HepG2 (cell line): ENCODE data around the gene PRR15L. TPM values are rescaled to one million over a fixed set of nuclear protein-coding genes. Genes with fewer than 3 reads are reported as not detected.

Experiments
- DR1 ChIP-seq: sonication (generic); formaldehyde crosslinking; IDR thresholded peaks from 2 replicates; pipeline ENCODE4 v1.8.0; 2021; ENCODE audit warnings: mild to moderate bottlenecking, missing genetic modification reagents, inconsistent platforms
- ELF4 ChIP-seq: sonication (generic); formaldehyde crosslinking; IDR thresholded peaks from 2 replicates; pipeline ENCODE4 v1.5.0; 2020; ENCODE audit warnings: missing genetic modification reagents, mild to moderate bottlenecking, moderate library complexity, borderline replicate concordance
- FLYWCH1 ChIP-seq: sonication (generic); formaldehyde crosslinking; IDR thresholded peaks from 2 replicates; pipeline ENCODE4 v1.8.1; 2023; ENCODE audit warnings: mild to moderate bottlenecking, missing genetic modification reagents
- FOSL2 ChIP-seq: sonication (generic); formaldehyde crosslinking; IDR thresholded peaks from 2 replicates; pipeline ENCODE4 v1.4.0; 2020; ENCODE audit warnings: missing genetic modification reagents
- HNRNPL ChIP-seq: fragments of 200-400 bp; formaldehyde crosslinking; IDR thresholded peaks from 2 replicates; pipeline ENCODE4 v1.6.1; 2017; ENCODE audit warnings: mild to moderate bottlenecking, low read depth, low read length
- HOXA5 ChIP-seq: sonication (generic); formaldehyde crosslinking; IDR thresholded peaks from 2 replicates; pipeline ENCODE4 v1.4.0; 2020; ENCODE audit warnings: missing genetic modification reagents
- MYC ChIP-seq: sonication (generic); formaldehyde crosslinking; IDR thresholded peaks from 2 replicates; pipeline ENCODE4 v1.9.0; 2021; ENCODE audit warnings: missing genetic modification reagents, borderline replicate concordance
- NKX3-1 ChIP-seq: sonication (generic); formaldehyde crosslinking; IDR thresholded peaks from 2 replicates; pipeline ENCODE4 v1.5.0; 2020; ENCODE audit warnings: missing genetic modification reagents
- POLR2G ChIP-seq: fragments of 200-400 bp; formaldehyde crosslinking; IDR thresholded peaks from 2 replicates; pipeline ENCODE4 v1.6.1; 2018; ENCODE audit warnings: mild to moderate bottlenecking, low read depth, low read length, moderate library complexity
- RELA ChIP-seq: sonication (generic); formaldehyde crosslinking; IDR thresholded peaks from 2 replicates; pipeline ENCODE4 v1.4.0; 2020; ENCODE audit warnings: missing genetic modification reagents
- RXRB ChIP-seq: IDR thresholded peaks from 2 replicates; pipeline ENCODE4 v1.6.1; 2016; ENCODE audit warnings: borderline replicate concordance, missing genetic modification reagents, missing compliant biosample characterization
- SALL1 ChIP-seq: sonication (generic); formaldehyde crosslinking; IDR thresholded peaks from 2 replicates; pipeline ENCODE4 v1.8.0; 2022; ENCODE audit warnings: mild to moderate bottlenecking, missing genetic modification reagents
- TCF7 ChIP-seq: sonication (generic); IDR thresholded peaks from 2 replicates; pipeline ENCODE4 v1.6.1; 2016; ENCODE audit warnings: antibody characterized with exemption, low read depth
- TEAD3 ChIP-seq: optimal IDR thresholded peaks from 2 replicates; pipeline ENCODE3; 2016; ENCODE audit warnings: borderline replicate concordance
- ZNF160 ChIP-seq: sonication (generic); formaldehyde crosslinking; IDR thresholded peaks from 2 replicates; pipeline ENCODE4 v1.8.0; 2022; ENCODE audit warnings: mild to moderate bottlenecking, inconsistent platforms, missing genetic modification reagents
- ZNF224 ChIP-seq: sonication (generic); formaldehyde crosslinking; IDR thresholded peaks from 2 replicates; pipeline ENCODE4 v1.5.0; 2020; ENCODE audit warnings: mild to moderate bottlenecking, missing genetic modification reagents
- ZNF383 ChIP-seq: sonication (generic); formaldehyde crosslinking; IDR thresholded peaks from 2 replicates; pipeline ENCODE4 v1.4.0; 2020; ENCODE audit warnings: missing genetic modification reagents, mild to moderate bottlenecking, borderline replicate concordance
- ZNF431 ChIP-seq: sonication (generic); formaldehyde crosslinking; IDR thresholded peaks from 2 replicates; pipeline ENCODE4 v1.9.0; 2022; ENCODE audit warnings: missing genetic modification reagents, low read depth, mild to moderate bottlenecking, borderline replicate concordance
- ZNF598 ChIP-seq: sonication (generic); formaldehyde crosslinking; IDR thresholded peaks from 2 replicates; pipeline ENCODE4 v1.5.1; 2020; ENCODE audit warnings: mild to moderate bottlenecking, missing genetic modification reagents, borderline replicate concordance
- ZNF674 ChIP-seq: sonication (generic); formaldehyde crosslinking; IDR thresholded peaks from 2 replicates; pipeline ENCODE4 v1.5.0; 2020; ENCODE audit warnings: low read depth, mild to moderate bottlenecking, missing genetic modification reagents
- ZNF83 ChIP-seq: sonication (generic); formaldehyde crosslinking; IDR thresholded peaks from 2 replicates; pipeline ENCODE4 v1.4.0; 2020; ENCODE audit warnings: missing genetic modification reagents, mild to moderate bottlenecking, borderline replicate concordance
- ZZZ3 ChIP-seq: sonication (generic); formaldehyde crosslinking; IDR thresholded peaks from 2 replicates; pipeline ENCODE4 v1.4.0; 2020; ENCODE audit warnings: missing genetic modification reagents, mild to moderate bottlenecking, borderline replicate concordance
- polyA plus RNA-seq, 8 experiments: library from polyadenylated mRNA; depleted of rRNA in 3 of 8; stranded (reverse) in 7 of 8; unstranded in 1 of 8; fragments of >200 nt; fragmentation: Illumina TruSeq in 4 of 8; extraction: Trizol in 4 of 8; gene quantifications; 2 replicates each; pipeline versions ENCODE4 v1.2.1 to v1.2.3, GENCODE V29; 2011 to 2016; ENCODE audit warnings: low read depth in 4 of 8, missing spikeins in 1 of 8, mixed read lengths in 1 of 8; ENCODE audit not compliant: insufficient read depth in 1 of 8
- total RNA-seq, 5 experiments: library from RNA; depleted of rRNA; stranded (reverse); fragments of >200 nt; fragmentation: Illumina TruSeq; extraction: Trizol; gene quantifications; 2 replicates each; pipeline ENCODE4 v1.2.3, GENCODE V29; 2016; ENCODE audit warnings: low read depth in 1 of 5
- TF ChIP-seq, protein P1 (sequence below): sonication (generic); formaldehyde crosslinking; IDR thresholded peaks from 2 replicates; pipeline ENCODE4 v1.9.0; 2022; ENCODE audit warnings: missing genetic modification reagents, mild to moderate bottlenecking, borderline replicate concordance
- TF ChIP-seq, protein P2 (sequence below): sonication (generic); formaldehyde crosslinking; IDR thresholded peaks from 2 replicates; pipeline ENCODE4 v1.5.0; 2020; ENCODE audit warnings: missing genetic modification reagents, mild to moderate bottlenecking, borderline replicate concordance
- TF ChIP-seq, protein P3 (sequence below), 2 experiments: sonication (generic) in 1 of 2; formaldehyde crosslinking in 1 of 2; IDR thresholded peaks; 2 replicates each; pipeline versions ENCODE4 v1.5.1 to v1.6.1; 2011 to 2020; ENCODE audit warnings: borderline replicate concordance in 1 of 2, low read depth in 1 of 2, low read length in 1 of 2, mild to moderate bottlenecking in 1 of 2, missing genetic modification reagents in 1 of 2, moderate library complexity in 1 of 2

Gene PRR15L
- total and polyA plus RNA-seq, 2 of the 13 experiments (the other 11 are each of a cell fraction or from before 2014, with no cell fraction given) = 0.44 to 2.0 TPM

DNA sequence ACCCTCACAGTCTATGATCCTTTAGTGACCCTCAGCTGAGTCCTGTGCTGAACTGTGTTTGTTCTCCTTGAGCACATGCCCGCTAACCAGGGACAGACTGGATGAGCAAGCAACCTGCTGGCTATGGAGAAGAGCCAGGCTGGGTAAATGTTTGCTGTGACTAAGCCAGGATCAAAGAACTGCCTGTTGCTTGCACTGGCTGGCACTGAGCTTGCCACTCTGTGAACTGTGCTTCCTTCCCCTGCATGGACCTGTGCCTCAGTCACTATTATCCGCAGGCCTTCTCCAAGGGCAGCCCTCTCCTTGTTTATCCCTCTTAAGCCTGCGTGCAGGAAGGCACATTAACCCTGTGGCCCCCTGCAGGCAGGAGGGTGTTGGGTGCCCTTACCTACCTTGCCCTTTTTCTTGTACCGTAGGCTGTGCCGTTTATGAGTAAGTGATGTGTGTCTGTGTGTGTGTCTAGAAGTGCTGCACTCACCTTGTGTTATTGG, 8.9 kb downstream of the PRR15L start (continued):
- no peak; the same call in 1 of the 2 replicates for TF ChIP-seq POLR2G
- TF ChIP-seq TEAD3 (CRISPR knock-in tag) = peak; percentile 26
- peak; percentile 79 for TF ChIP-seq ZNF160
- TF ChIP-seq SALL1 (CRISPR knock-in tag) = peak; percentile 73
- peak; percentile 72 for TF ChIP-seq RXRB (CRISPR knock-in tag)
- TF ChIP-seq ZNF224 (CRISPR knock-in tag) = 0 out of 2 replicates have a peak, but pooled peaks have one; percentile 52
- TF ChIP-seq FOSL2 (CRISPR knock-in tag) = peak; percentile 94
- TF ChIP-seq RELA (CRISPR knock-in tag) = no peak
- TF ChIP-seq ZNF431 (CRISPR knock-in tag) = no peak; the same call in 1 of the 2 replicates
- TF ChIP-seq HOXA5 = no peak
- TF ChIP-seq TCF7 = peak; percentile 90
- TF ChIP-seq, protein P1, sequence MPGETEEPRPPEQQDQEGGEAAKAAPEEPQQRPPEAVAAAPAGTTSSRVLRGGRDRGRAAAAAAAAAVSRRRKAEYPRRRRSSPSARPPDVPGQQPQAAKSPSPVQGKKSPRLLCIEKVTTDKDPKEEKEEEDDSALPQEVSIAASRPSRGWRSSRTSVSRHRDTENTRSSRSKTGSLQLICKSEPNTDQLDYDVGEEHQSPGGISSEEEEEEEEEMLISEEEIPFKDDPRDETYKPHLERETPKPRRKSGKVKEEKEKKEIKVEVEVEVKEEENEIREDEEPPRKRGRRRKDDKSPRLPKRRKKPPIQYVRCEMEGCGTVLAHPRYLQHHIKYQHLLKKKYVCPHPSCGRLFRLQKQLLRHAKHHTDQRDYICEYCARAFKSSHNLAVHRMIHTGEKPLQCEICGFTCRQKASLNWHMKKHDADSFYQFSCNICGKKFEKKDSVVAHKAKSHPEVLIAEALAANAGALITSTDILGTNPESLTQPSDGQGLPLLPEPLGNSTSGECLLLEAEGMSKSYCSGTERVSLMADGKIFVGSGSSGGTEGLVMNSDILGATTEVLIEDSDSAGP (CRISPR knock-in tag) = peak; percentile 78
- TF ChIP-seq ZZZ3 (CRISPR knock-in tag) = 0 out of 2 replicates have a peak, but pooled peaks have one; percentile 52
- TF ChIP-seq ZNF674 (CRISPR knock-in tag) = no peak
- TF ChIP-seq HNRNPL = peak; percentile 97
- TF ChIP-seq, protein P2, sequence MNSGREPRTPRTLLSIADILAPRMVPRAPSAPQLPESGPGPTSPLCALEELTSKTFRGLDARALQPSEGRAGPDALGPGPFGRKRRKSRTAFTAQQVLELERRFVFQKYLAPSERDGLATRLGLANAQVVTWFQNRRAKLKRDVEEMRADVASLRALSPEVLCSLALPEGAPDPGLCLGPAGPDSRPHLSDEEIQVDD (CRISPR knock-in tag) = no peak
- no peak for TF ChIP-seq ZNF83 (CRISPR knock-in tag)
- no peak for TF ChIP-seq ELF4 (CRISPR knock-in tag)
- TF ChIP-seq DR1 (CRISPR knock-in tag) = no peak
- no peak for TF ChIP-seq NKX3-1 (CRISPR knock-in tag)
- TF ChIP-seq MYC (CRISPR knock-in tag) = peak; percentile 76; the same call in 1 of the 2 replicates
- TF ChIP-seq ZNF383 (CRISPR knock-in tag) = no peak
- peak; percentile 33; the same call in 1 of the 2 replicates for TF ChIP-seq ZNF598
- TF ChIP-seq, protein P3, sequence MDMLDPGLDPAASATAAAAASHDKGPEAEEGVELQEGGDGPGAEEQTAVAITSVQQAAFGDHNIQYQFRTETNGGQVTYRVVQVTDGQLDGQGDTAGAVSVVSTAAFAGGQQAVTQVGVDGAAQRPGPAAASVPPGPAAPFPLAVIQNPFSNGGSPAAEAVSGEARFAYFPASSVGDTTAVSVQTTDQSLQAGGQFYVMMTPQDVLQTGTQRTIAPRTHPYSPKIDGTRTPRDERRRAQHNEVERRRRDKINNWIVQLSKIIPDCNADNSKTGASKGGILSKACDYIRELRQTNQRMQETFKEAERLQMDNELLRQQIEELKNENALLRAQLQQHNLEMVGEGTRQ (IDR thresholded peaks at IDR 0.05; ENCODE audit: low read depth, low read length) = no peak
- TF ChIP-seq, protein P3 (CRISPR knock-in tag; IDR thresholded peaks at IDR 0.05; ENCODE audit: borderline replicate concordance) = no peak
- no peak for TF ChIP-seq FLYWCH1 (CRISPR knock-in tag)
